Testis (tissue), 2 donors: ENCODE results near the gene PNPLA6.

Source experiments
- CTCF ChIP-seq, 3 experiments: fragments of 450-650 bp in 2 of 3; fragments of 200-600 bp in 1 of 3; sonication (generic) in 1 of 3; IDR thresholded peaks; one replicate each; pipeline ENCODE4 v1.5.1; 2016 to 2019; ENCODE audit warnings: antibody characterized with exemption in 3 of 3, mild to moderate bottlenecking in 2 of 3, moderate library complexity in 1 of 3
- POLR2A ChIP-seq: fragments of 450-650 bp; IDR thresholded peaks from one replicate; pipeline ENCODE4 v1.6.1; 2017; ENCODE audit warnings: antibody characterized with exemption, mild to moderate bottlenecking, moderate library complexity

DNA sequence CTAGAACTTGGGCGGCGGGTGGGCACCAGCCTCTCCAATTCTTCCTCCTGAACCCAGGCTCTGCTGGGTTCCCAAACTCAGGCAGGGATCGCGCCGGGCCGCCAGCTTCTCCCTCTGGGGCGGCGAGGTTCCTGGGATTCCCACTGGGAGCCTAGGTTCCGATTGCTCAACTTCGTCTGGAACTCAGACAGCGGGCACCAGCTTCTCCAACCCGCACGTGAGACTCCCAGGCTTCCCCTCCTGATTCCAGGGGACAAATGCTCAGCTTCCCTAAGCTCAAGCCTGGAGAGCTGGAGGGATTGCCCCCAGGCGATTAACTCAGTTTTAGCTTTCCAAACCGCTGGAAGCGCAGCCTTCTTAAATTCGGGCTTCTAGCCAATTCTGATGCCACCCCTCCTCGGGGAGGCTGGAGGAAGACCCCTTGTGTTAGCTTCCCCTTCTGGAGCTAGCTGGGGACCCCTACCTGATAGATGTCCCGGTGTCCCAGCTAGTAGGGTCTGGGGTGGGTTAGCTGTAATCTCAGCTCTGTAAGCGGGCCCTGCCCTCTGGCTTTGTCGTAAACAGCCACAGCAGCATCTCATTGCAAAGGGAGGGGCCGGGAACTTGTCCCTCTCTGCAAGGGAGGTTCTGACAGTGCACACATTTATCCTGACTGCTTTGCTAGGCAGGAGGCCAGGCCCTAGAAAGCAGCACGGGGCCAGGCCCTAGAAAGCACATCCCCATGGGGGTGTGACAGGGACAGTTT lies 12.4 kb upstream of the PNPLA6 start:
- no peak for TF ChIP-seq CTCF (IDR thresholded peaks at IDR 0.05)
- no peak for TF ChIP-seq POLR2A
